H54 (cell line): ENCODE data around the gene DEFB132.
A peak's percentile ranks its signal among the peaks of the same experiment; 100 is the strongest.

ENCODE experiments used
- DNase-seq: peaks from one replicate; pipeline ENCODE4 v3.0.0; 2011; ENCODE audit warnings: low spot score, mixed read lengths; ENCODE audit not compliant: insufficient read length
- FAIRE-seq: peaks from 3 replicates; lab custom pipeline; 2011; peaks lifted over from hg19 to GRCh38; lab: Jason Lieb, UNC
- POLR2A ChIP-seq: IDR thresholded peaks from 2 replicates; pipeline ENCODE4 v1.6.1; 2011; ENCODE audit warnings: low read depth, mild to moderate bottlenecking, low read length

DEFB132 gene

GRCh38 chr20:297925-298775, 40.6 kb downstream of the DEFB132 start:
- DNase-seq, result peak; percentile 53
- peak; percentile 81 for TF ChIP-seq POLR2A
- FAIRE-seq, result no peak

GRCh38 chr20:298776-299391, 41.4 kb downstream of the DEFB132 start:
- DNase-seq (no peak), FAIRE-seq (no peak)
- TF ChIP-seq POLR2A, result no peak

GRCh38 chr20:300345-300990, 42.9 kb downstream of the DEFB132 start:
- FAIRE-seq (no peak), DNase-seq (no peak)
- no peak for TF ChIP-seq POLR2A

GRCh38 chr20:301886-302848, 44.6 kb downstream of the DEFB132 start:
- FAIRE-seq (no peak), DNase-seq (no peak)
- TF ChIP-seq POLR2A, result no peak

- TF ChIP-seq POLR2A, result no peak
- DNase-seq (no peak), FAIRE-seq (no peak)
These were observed 48.2 kb downstream of the DEFB132 start for GRCh38 chr20:305745-306144.

GRCh38 chr20:308427-309038, 51.0 kb downstream of the DEFB132 start:
- DNase-seq (no peak), FAIRE-seq (no peak)
- no peak for TF ChIP-seq POLR2A

GRCh38 chr20:309306-309840, 51.8 kb downstream of the DEFB132 start:
- FAIRE-seq, result no peak
- DNase-seq, result no peak
- no peak for TF ChIP-seq POLR2A

- peak; percentile 50; the same call in 1 of the 2 replicates for TF ChIP-seq POLR2A
- FAIRE-seq (no peak), DNase-seq (peak; percentile 95)
These were observed 52.5 kb downstream of the DEFB132 start for GRCh38 chr20:309841-310644.

GRCh38 chr20:310645-311044, 53.1 kb downstream of the DEFB132 start:
- FAIRE-seq, result no peak

More at GRCh38 chr20:310645-311044, 53.1 kb downstream of the DEFB132 start:
- TF ChIP-seq POLR2A, result no peak
- no peak for DNase-seq
